Limb (tissue), 2 donors: ENCODE measurements around the gene VIP.
"Not testable (repeated sequence)": the region's sequence is repeated elsewhere in the genome, so short reads cannot be mapped to it uniquely, and the experiment has no call there.

ENCODE experiments used
- DNase-seq, 2 donors: peaks; one replicate each; pipeline ENCODE4 v3.0.0-alpha.2; 2016; ENCODE audit errors: extremely low spot score in 2 of 2

The VIP gene

GRCh38 chr6:152750694-152751093, at the start of gene VIP:
Gene VIP, plus strand, starts transcription at chr6:152750797. Its CDS starts 1,381 bp downstream, at chr6:152752178.
- peak; percentile 31 to 45 for DNase-seq

- DNase-seq = no peak
These were observed 49.3 kb upstream of the VIP start for GRCh38 chr6:152701081-152701862.

GRCh38 chr6:152701863-152702401, 48.7 kb upstream of the VIP start:
- DNase-seq = no peak

GRCh38 chr6:152703750-152704149, 46.8 kb upstream of the VIP start:
- DNase-seq = not testable (repeated sequence)

DNA sequence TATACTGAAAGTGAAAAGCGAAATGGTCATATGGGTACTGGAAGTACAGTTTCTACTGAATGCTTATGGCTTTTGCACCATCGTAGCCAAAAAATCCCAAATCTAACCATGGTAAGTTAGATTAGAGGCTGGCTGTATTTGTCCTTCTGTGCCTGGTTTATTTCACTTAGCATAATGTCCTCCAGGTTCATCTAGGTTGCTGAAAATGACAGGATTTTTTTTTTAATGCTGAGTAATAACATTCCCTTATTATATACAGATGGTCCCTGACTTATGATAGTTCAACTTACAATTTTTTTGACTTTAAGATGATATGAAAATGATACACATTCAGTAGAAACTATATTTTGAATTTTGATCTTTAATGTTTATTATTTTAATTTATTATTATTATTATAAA, 45.3 kb upstream of the VIP start:
- no peak for DNase-seq

- no peak for DNase-seq
These were observed 34.3 kb upstream of the VIP start for GRCh38 chr6:152716322-152716721.

GRCh38 chr6:152720974-152721373, 29.6 kb upstream of the VIP start:
- DNase-seq = no peak

GRCh38 chr6:152721956-152722355, 28.6 kb upstream of the VIP start:
- no peak for DNase-seq

GRCh38 chr6:152723398-152723797, 27.2 kb upstream of the VIP start:
- DNase-seq = no peak

DNA sequence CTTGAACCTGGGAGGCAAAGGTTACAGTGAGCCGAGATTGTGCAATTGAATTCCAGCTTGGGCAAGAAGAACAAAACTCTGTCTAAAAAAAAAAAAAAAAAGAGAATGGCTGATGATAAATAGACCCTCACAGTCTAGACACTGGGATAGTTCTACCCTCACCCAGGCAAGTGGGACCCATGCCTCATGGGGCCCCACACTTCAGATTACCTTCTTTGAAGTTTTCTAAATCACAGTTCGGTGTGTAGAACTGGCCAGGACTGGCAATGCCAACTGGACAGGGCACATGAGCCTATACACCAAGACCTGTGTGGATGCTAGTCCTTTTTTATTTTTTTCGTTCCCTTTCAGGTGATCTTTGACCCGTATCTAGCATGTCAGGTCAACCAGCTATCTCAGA, 24.3 kb upstream of the VIP start:
- DNase-seq = no peak

- no peak for DNase-seq
These were observed 23.1 kb upstream of the VIP start for GRCh38 chr6:152727507-152727906.

GRCh38 chr6:152734630-152735029, 16.0 kb upstream of the VIP start:
- no peak for DNase-seq

GRCh38 chr6:152736687-152737273, 13.8 kb upstream of the VIP start:
- no peak for DNase-seq

GRCh38 chr6:152745509-152746171, 5.0 kb upstream of the VIP start:
- no peak for DNase-seq

DNA sequence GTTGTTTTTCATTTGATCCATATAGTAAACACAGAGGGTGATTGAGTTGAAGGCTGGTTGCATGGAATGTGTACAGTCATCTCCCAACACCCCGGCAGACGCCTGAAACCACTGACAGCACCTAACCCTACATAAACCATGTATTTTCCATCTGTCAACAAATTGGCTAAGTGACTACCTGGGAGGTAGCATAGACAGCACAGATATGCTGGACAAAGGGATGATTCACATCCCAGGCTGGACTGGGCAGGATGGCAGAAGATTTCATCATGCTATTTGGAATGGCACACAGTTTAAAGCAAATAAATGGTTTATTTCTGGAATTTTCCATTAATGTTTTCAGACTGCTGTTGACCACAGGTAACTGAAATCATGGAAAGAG, 4.4 kb upstream of the VIP start:
- DNase-seq = no peak

DNA sequence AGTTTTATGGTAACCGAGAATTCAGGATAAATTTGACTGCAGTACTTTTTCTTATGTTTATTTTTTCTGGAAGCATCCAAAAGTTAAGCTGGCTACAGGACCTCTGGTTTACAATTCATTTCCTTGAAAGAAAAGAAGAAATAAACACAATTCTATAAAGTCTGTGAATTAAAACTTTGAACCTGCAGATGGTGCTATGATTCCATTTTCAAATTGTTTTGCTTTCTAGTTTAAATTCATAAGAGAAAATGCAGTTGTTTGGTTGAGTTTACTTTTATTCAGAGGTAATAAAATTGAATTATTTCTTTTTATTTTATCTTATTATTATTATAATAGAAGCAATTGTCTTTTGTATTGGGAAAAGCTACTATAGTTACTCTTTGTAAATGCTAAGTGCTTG, 1.8 kb upstream of the VIP start:
- no peak for DNase-seq

DNA sequence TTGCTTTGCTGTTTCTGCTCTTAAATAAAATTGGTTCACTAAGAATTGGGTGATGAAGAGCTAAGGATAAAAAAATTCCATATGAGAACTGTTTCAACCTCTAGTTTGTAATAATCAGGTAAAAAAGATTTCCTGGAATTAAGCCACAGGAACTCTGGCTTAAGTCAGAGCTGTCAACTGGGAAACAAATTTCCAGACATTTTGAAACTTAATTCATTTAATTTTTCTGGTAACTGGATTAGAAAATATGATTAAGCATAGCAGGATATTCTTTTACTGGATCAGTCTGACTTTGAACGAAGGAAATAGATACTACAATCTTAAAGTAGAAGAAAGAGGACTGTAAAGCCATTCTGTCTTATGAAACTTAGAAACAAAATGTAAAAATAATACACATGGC, 1.3 kb upstream of the VIP start:
- no peak for DNase-seq

DNA sequence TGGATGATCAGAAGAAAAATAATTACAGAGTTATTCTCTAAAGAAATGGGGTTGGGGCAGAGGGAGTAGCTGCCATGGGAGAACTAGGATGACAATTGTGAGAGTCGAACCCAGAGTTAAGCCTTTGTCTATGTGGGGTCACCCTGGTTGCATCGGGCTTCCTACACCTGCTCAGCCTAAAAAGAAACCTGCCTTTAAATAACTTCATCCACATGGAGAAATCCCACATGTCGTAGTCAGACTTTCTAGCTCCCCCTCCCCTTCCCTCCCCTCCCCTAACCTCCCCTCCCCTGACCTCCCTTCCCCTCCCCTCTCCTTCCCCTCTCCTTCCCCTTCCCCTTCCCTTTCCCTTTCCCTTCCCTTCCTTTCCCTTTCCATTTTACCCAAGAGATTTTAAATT, 14.7 kb downstream of the VIP start:
- DNase-seq = no peak

DNA sequence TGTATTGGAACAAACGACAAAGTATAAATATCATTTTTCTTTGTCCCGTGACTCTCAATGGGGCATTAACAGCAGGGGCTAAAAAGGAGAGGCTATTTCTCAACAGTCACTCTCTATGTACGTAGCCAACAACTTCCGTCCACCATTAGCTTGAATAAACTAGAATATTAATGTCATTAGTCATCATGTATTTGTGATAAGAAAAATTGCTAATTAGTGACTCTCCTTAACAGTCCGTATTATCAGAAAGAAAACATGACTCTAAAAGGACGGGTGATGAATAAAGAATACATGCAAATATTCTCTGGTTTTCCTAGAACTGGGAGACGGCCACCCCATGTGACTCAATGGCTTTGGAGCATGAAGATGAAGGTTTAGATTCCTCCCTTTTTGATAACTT, 18.6 kb downstream of the VIP start:
- no peak for DNase-seq

GRCh38 chr6:152769993-152770392, 19.4 kb downstream of the VIP start:
- no peak for DNase-seq

GRCh38 chr6:152771061-152771687, 20.6 kb downstream of the VIP start:
- no peak for DNase-seq

- DNase-seq = no peak
These were observed 24.8 kb downstream of the VIP start for GRCh38 chr6:152775428-152775827.
